Tibial nerve (tissue), 4 donors: ENCODE data around the gene GGNBP2. TPM values are rescaled to one million over a fixed set of nuclear protein-coding genes. Genes with fewer than 3 reads are reported as not detected.

Experiments
- total RNA-seq, 4 donors: library from RNA; depleted of rRNA; stranded (reverse); fragments of >200 nt; gene quantifications; one replicate each; pipeline ENCODE4 v1.1.0, GENCODE V29; 2016

GGNBP2 gene
- total RNA-seq, 4 donors from 2014 or later: 53.6 to 107 (median 79.4) TPM

Other genes with a start within 250 kb of the GGNBP2 start
- gene TBC1D3G, start 221.0 kb upstream of the GGNBP2 start, total RNA-seq: not detected
- 1 to 10 TPM in 1 of 4 donors, not detected in 3; 5.9 TPM for gene TBC1D3H, start 156.5 kb upstream of the GGNBP2 start, total RNA-seq
- 10 to 100 TPM; 21.0 to 31.5 (median 26.8) TPM for gene ZNHIT3, start 58.2 kb upstream of the GGNBP2 start, total RNA-seq
- 100 to 1,000 TPM in 1 of 4 donors, 10 to 100 TPM in 3; 33.3 to 120 (median 69.8) TPM for gene MYO19, start 10.1 kb upstream of the GGNBP2 start, total RNA-seq
- 1 to 10 TPM; 2.7 to 5.7 (median 3.4) TPM for gene PIGW, start 9.9 kb upstream of the GGNBP2 start, total RNA-seq
- gene DHRS11, start 47.0 kb downstream of the GGNBP2 start, total RNA-seq: 10 to 100 TPM in 1 of 4 donors, 1 to 10 TPM in 2, under 1 TPM in 1; 0.78 to 14.7 (median 6.9) TPM
- 10 to 100 TPM in 3 of 4 donors, 1 to 10 TPM in 1; 9.8 to 14.2 (median 11.5) TPM for gene MRM1, start 56.7 kb downstream of the GGNBP2 start, total RNA-seq